Stimulated activated naive CD4-positive, alpha-beta T cell treated with Interleukin-2 at 50 U/mL for 16 hours (primary cell): ENCODE data around the gene GLI2.

Experiments used
- DNase-seq: peaks from one replicate; lab custom pipeline; 2025; lab: John Stamatoyannopoulos, UW

Gene GLI2

GRCh38 chr2:120758181-120759144, 22.8 kb downstream of the GLI2 start:
- DNase-seq = no peak

GRCh38 chr2:120759543-120760331, 24.1 kb downstream of the GLI2 start:
- DNase-seq = no peak

- DNase-seq = no peak
These were observed 24.9 kb downstream of the GLI2 start for GRCh38 chr2:120760446-120761135.

GRCh38 chr2:120761164-120761861, 25.6 kb downstream of the GLI2 start:
- DNase-seq = no peak

GRCh38 chr2:120761911-120762310, 26.2 kb downstream of the GLI2 start:
- DNase-seq = no peak

GRCh38 chr2:120762341-120763061, 26.8 kb downstream of the GLI2 start:
- no peak for DNase-seq

- DNase-seq = no peak
These were observed 27.8 kb downstream of the GLI2 start for GRCh38 chr2:120763508-120763907.

GRCh38 chr2:120763931-120764330, 28.3 kb downstream of the GLI2 start:
- no peak for DNase-seq

- DNase-seq = no peak
These were observed 28.8 kb downstream of the GLI2 start for GRCh38 chr2:120764492-120764891.

GRCh38 chr2:120764991-120765677, 29.5 kb downstream of the GLI2 start:
- no peak for DNase-seq

- no peak for DNase-seq
These were observed 30.2 kb downstream of the GLI2 start for GRCh38 chr2:120765678-120766469.

- no peak for DNase-seq
These were observed 31.0 kb downstream of the GLI2 start for GRCh38 chr2:120766470-120767351.

- no peak for DNase-seq
These were observed 31.9 kb downstream of the GLI2 start for GRCh38 chr2:120767486-120768005.

- DNase-seq = no peak
These were observed 32.7 kb downstream of the GLI2 start for GRCh38 chr2:120768112-120769048.

- DNase-seq = no peak
These were observed 33.6 kb downstream of the GLI2 start for GRCh38 chr2:120769076-120769786.

- DNase-seq = no peak
These were observed 34.1 kb downstream of the GLI2 start for GRCh38 chr2:120769787-120770120.

GRCh38 chr2:120770176-120770575, 34.5 kb downstream of the GLI2 start:
- no peak for DNase-seq
